Osteocyte (in vitro differentiated cells): ENCODE measurements around the gene INTS3. TPM values are rescaled to one million over a fixed set of nuclear protein-coding genes. Genes with fewer than 3 reads are reported as not detected.
"Not testable (repeated sequence)": the region's sequence is repeated elsewhere in the genome, so short reads cannot be mapped to it uniquely, and the experiment has no call there.

Source experiments
- DNase-seq: peaks from one replicate; pipeline ENCODE4 v3.0.0; 2021; ENCODE audit warnings: mixed read lengths; ENCODE audit not compliant: unreplicated experiment; ENCODE audit errors: extremely low spot score
- H3K27ac Mint-ChIP-seq: one replicate; pipeline ENCODE4 v1.8.0; 2021; ENCODE audit warnings: mild to moderate bottlenecking, mixed read lengths; ENCODE audit not compliant: unreplicated experiment
- H3K27me3 Mint-ChIP-seq: one replicate; pipeline ENCODE4 v1.8.0; 2021; ENCODE audit warnings: mixed read lengths; ENCODE audit not compliant: unreplicated experiment
- H3K36me3 Mint-ChIP-seq: one replicate; pipeline ENCODE4 v1.8.0; 2021; ENCODE audit warnings: mixed read lengths; ENCODE audit not compliant: unreplicated experiment
- H3K4me1 Mint-ChIP-seq: one replicate; pipeline ENCODE4 v1.8.0; 2021; ENCODE audit warnings: mixed read lengths; ENCODE audit not compliant: unreplicated experiment
- H3K4me3 Mint-ChIP-seq: one replicate; pipeline ENCODE4 v1.8.0; 2021; ENCODE audit warnings: mild to moderate bottlenecking, moderate library complexity, mixed read lengths; ENCODE audit not compliant: unreplicated experiment
- H3K9me3 Mint-ChIP-seq: one replicate; pipeline ENCODE4 v1.8.0; 2021; ENCODE audit warnings: mixed read lengths; ENCODE audit not compliant: unreplicated experiment
- CTCF ChIP-seq: fragments of 200-600 bp; sonication (generic); IDR thresholded peaks from 2 replicates; pipeline ENCODE4 v1.5.0; 2021; ENCODE audit warnings: antibody characterized with exemption, mild to moderate bottlenecking, moderate library complexity
- total RNA-seq: library from RNA; stranded (reverse); gene quantifications from 2 replicates; pipeline ENCODE4 v1.2.1, GENCODE V29; 2021

Gene INTS3
- total RNA-seq, 1 donor from 2014 or later: 65.9 TPM

- H3K4me1 Mint-ChIP-seq: no peaks in the 10 kb centered on the region
- no peaks in the 10 kb centered on the region for H3K27me3 Mint-ChIP-seq
- H3K4me3 Mint-ChIP-seq: no peak overlapping the region
- DNase-seq: no peak
- H3K36me3 Mint-ChIP-seq: peaks cover 45% of the 10 kb centered on the region
- no peak for TF ChIP-seq CTCF
- H3K27ac Mint-ChIP-seq: no peak overlapping the region
- no peaks in the 10 kb centered on the region for H3K9me3 Mint-ChIP-seq
These were observed 36.5 kb downstream of the INTS3 start for GRCh38 chr1:153764310-153764709.

GRCh38 chr1:153766663-153767062 is 38.8 kb downstream of the INTS3 start:
- H3K9me3 Mint-ChIP-seq: not testable (repeated sequence)

GRCh38 chr1:153767519-153767918 is 39.7 kb downstream of the INTS3 start:
- Mint-ChIP-seq H3K4me1 (peaks cover 2% of the 10 kb centered on the region), H3K27ac (no peak overlapping the region), H3K27me3 (no peaks in the 10 kb centered on the region), H3K4me3 (no peak overlapping the region), H3K9me3 (no peaks in the 10 kb centered on the region), H3K36me3 (peaks cover 45% of the 10 kb centered on the region)
- no peak for DNase-seq
- TF ChIP-seq CTCF: no peak

More at GRCh38 chr1:153766663-153767062, 38.8 kb downstream of the INTS3 start:
- not testable (repeated sequence) for H3K4me1 Mint-ChIP-seq, H3K27ac Mint-ChIP-seq, H3K4me3 Mint-ChIP-seq, DNase-seq, H3K27me3 Mint-ChIP-seq
- H3K36me3 Mint-ChIP-seq: peaks cover 48% of the 10 kb centered on the region

GRCh38 chr1:153768316-153769181 is 40.7 kb downstream of the INTS3 start:
- no peak overlapping the region for H3K4me3 Mint-ChIP-seq
- no peaks in the 10 kb centered on the region for H3K27me3 Mint-ChIP-seq
- DNase-seq: no peak
- TF ChIP-seq CTCF: no peak
- no peak overlapping the region for H3K27ac Mint-ChIP-seq
- H3K36me3 Mint-ChIP-seq: peaks cover 38% of the 10 kb centered on the region
- no peaks in the 10 kb centered on the region for H3K9me3 Mint-ChIP-seq
- peaks cover 2% of the 10 kb centered on the region for H3K4me1 Mint-ChIP-seq

GRCh38 chr1:153769221-153769620 is 41.4 kb downstream of the INTS3 start:
- H3K27me3 Mint-ChIP-seq: no peaks in the 10 kb centered on the region
- peaks cover 6% of the 10 kb centered on the region for H3K4me1 Mint-ChIP-seq
- H3K4me3 Mint-ChIP-seq: no peak overlapping the region
- no peak for TF ChIP-seq CTCF
- no peak for DNase-seq
- H3K27ac Mint-ChIP-seq: no peak overlapping the region
- no peaks in the 10 kb centered on the region for H3K9me3 Mint-ChIP-seq
- peaks cover 38% of the 10 kb centered on the region for H3K36me3 Mint-ChIP-seq
